Activated T-cell treated with anti-CD3 and anti-CD28 coated beads for 1 hour (primary cell): ENCODE results near the gene BRD3OS.

Experiments used
- DNase-seq: peaks from one replicate; pipeline ENCODE4 v3.0.0-alpha.2; 2020; ENCODE audit warnings: low read depth

The BRD3OS gene

DNA sequence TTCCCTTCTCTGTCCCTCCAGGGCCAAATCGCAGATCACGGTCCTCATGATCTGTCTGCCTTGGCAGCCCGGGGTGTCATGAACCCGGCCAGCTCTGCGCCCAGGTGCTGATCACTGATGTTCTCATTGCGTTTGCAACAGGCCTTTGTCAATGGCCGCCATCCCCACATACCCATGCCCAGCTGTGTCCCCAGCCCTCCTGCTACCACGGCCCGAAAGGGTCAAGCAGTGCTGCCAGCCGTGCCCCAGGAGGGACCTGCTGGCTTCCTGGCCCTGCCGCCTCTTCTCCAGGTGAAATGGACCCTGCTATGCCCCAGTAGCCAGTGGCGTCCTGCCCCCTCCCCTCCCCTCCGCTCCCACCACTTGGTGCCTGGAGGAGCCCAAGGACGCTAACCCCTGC is 20.4 kb upstream of the BRD3OS start:
- DNase-seq, result no peak

DNA sequence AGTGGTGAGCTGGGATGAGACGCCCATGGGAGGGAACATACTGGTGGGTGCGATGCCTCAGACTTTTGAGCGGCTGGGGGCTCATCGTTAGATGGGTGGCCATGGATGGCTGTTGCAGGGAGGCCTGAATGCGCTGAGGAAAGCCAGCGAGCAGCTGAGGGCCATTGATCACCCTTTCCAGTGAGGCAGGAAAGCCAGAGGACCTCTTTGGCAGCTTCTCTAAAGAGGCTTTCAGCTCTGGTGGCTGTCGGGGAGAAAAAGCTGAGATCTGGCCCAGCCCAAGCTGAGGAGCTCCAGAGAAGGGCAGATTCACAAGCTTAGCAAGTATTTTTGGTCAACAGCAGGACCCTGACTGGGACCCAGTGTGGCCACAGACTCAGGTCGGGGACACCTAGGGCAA is 19.9 kb upstream of the BRD3OS start:
- DNase-seq, result no peak

DNA sequence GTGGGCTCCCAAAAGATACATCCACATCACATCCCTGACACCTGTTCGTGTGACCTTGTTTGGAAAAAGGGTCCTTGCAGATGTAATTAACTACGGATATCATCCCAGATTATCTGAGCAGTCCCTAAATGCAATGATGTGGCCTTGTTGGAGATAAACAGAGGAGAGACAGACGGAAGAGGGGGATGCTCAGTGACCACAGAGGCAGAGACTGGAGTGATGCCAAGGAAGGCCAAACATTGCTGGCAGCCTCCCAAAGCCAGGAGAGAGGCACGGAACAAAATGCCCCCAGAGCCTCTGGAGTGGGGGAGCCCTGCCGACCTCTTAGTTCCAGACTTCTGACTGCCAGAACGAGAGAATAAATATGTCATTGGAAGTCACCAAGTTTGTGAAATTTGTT is 18.1 kb upstream of the BRD3OS start:
- DNase-seq, result no peak

DNA sequence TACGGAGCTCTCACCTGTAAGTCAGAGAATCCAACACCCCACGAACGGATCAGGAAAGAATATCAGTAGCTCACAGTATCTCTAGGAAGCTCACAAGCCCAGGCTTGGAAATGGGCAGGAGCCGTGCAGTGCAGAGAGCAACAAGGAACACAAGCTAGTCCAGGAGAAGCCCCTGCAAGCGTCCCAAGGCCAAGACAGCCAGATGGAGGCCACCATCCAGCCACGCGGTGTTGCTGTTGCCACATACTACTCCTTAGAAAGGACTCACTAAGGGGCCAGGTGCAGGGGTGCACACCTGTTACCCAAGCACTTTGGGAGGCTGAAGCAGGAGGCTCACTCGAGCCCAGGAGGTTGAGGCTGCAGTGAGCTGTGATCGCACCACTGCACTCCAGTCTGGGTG is 17.7 kb upstream of the BRD3OS start:
- no peak for DNase-seq

DNA sequence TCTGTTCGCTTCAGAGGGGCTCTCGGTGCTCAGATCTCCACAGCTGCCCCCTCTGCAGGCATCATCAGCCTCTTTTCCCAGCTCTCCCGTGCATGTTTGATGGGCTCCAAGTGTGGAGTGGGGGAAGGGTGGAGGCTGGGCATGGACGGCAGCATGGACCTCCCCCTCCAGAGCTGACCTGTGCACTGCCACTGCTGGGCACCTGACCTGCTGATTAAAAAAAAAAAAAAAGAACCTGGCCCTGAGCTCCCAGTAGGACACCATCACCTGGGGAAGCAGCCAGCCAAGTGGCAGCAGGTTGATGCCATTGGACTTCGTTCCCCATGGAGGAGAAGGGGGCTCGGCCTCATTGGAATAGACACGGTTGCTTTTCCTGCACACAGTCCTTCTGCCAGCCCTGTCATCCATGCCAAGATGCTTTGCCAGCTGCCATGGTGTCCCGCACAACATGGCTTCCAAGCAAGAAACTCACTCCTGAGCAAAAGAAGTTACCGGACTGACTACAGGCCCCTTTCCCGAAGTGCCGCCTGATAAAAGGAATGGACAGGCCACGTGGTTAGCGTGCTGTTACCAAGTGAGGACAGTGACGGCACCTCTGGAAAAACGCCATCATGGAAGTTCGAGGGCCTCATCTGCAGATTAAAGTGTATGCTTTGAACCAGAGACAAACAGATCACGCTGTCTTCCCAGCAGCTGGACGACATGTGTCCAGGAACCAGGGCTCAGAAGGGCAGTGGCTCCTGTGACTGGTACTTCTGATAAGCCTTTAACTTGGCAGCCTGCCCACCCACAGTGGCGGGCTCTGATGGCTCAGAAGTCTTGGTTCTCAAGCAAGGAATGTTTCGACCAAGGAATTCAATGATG is 14.7 kb upstream of the BRD3OS start:
- DNase-seq, result no peak

DNA sequence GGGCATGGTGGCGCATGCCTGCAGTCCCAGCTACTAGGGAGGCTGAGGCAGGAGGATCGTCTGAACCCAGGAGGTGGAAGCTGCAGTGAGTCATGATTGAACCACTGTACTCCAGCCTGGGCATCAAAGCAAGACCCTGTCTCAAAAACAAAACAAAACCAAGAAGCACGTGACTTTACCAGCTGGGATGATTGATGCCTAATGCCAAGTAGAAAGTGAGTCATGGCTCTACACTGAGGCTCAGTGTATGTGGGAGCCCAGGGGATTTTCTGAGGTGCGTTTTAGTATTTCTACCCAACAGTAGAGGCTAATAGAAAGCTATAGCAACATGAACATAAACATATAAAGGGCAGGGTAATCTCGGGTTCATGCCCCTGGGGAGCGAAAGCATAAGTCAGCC is 13.9 kb upstream of the BRD3OS start:
- no peak for DNase-seq

DNA sequence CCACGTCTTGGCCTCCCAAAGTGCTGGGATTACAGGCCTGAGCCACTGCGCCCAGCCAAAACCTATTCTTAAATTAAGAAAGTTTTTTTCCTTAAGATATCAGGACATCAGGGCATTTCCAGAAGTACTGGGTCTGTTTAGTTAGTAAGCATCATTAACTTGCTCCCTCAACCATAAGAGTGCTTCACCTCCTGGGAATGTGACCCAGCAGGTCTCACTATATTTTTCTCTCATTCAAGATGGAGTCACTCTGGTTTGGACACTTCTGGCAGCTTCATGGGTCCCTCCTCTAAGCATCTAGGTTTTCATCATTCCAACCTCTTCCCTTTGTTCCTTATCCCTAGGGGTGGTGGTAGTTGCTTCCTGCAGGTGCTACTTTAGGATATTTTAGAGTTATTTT is 10.3 kb upstream of the BRD3OS start:
- no peak for DNase-seq

DNA sequence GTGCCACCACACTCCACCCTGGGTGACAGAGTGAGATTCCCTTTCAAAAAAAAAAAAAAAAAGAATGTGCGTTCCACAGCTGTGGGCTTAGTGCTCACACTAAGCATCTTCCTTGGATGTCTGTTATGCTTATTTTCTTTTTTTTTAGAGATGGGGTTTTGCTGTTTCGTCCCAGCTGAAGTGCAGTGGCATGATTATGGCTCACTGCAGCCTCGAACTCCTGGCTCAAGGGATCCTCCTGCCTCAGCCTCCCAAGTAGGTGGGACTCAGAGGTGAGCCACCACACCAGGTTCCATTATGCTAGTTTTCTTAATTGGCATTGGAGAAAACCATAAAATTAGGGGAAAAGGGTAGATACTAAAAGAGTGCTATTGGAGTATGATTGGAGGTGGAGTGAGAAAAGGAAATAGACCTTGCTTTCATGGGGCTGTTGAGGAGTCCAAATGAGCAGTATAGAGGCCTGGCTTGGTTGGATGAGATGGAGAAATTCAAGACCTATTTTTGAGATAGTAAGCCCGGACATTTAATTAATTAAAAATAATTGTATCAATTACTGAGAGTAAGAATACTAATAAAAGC is 978 bp upstream of the BRD3OS start:
- DNase-seq, result no peak

DNA sequence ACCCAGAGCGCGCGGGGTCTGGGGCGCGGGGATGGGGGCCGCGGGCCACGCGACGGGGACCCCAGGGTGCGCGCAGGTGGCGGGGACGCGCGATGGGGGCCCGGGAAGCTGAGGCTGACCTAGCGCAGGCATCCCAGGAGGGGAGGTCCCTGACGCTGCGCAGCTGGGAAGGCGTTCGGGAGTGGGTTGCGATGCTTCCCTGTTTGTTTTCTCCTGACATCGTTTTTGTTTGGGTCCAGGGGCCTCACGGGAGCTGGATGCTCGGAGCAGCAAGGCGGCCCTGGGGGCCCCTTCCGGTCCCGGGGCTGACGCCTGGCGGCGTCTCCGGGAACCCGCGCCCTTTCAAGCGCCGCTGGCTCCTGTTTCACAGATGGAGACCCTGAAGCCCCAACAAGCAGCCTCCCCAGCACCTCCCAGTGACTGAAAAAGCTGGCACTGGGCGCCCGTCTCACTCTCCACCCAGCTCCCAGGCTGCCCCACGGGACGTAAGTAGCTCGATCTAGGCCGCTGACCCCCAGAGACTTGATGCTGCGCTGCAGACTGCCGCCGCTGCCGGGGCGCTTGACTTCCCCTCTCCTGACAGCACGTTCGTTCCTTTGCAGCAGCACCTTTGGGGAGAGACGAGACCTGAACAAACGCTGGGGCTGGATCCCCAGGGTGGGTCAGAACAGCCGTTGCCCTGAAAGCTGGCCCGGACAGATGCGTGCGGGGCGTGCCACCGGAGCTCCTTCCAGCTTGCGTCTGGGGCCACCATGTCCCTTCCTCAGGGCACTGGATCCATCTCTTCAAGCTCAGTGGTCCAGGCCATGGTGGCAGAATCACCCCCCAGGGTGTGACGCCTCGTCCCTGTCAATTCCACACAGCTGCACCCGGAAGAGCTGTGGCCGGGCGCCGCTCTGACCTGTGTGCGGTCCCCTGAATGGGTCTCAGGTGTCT is 593 bp downstream of the BRD3OS start:
- peak; percentile 32 for DNase-seq

DNA sequence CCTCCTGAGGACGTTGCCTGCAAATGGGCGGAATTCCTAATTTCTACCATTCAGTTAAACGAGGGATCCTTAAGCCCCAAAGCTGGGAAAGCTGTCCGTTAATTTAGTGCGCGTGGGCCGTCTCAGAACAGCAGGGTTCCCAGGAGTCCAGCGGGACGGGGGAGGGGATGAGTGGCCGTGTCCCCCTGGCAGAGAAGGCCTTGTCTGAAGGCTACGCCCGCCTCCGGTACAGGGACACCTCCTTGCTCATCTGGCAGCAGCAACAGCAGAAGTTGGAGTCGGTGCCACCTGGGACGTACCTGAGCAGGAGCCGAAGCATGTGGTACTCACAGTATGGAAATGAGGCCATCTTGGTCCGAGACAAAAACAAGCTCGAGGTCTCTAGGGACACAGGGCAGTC is 1.3 kb downstream of the BRD3OS start:
- no peak for DNase-seq

DNA sequence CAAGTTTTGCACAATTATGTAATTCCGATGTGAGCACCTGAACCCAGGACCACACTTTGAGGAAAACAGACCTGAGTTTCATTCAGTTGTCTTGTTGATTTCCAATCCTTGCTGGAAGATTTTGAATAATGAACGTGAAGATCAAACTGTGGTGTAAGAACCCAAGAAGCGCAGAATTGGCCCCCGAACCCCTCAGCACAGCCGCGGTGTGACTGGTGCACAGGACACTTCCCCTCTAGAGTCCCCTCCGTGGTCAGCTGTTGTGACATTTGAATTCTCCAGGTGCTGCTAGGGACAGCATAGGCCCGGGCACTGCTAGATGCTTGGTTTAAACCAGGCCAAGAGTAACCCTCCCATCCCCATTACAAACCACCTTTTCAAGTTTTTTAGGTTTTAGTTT is 1.7 kb downstream of the BRD3OS start:
- no peak for DNase-seq

DNA sequence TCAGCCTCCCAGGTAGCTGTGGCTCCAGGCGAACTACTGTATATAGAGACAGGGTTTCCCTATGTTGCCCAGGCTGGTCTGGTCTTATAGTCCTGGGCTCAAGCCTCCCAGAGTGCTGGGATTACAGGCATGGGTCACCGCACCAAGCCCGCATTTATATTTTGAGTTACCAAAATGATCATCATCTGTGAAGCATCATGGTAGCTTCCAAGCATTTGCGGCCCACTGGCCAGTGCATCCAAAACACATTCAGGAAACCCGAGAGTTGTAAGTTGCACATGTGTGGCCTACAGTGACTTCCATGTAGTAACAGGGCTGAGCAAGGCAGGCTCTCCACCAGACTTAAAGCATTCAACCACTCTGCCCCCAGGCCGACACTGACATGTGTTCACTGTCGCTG is 2.3 kb downstream of the BRD3OS start:
- DNase-seq, result no peak

DNA sequence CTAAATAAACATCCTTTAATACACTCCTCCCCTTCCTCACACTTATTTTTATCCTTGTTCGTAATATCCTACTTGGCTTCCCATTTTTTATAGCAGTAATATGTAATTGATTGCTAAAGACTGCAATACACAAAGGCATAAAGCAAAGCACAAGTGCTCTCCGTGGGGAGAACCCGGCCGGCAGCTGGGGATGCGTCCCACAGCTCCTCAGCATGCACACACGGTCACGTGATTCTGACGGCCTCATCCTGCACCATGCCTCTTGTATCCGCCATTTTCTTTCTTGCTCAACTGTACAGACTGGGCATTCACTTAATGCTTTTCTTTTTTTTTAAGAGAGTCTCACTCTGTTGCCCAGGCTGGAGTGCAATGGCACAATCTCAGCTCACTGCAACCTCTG is 2.8 kb downstream of the BRD3OS start:
- no peak for DNase-seq

DNA sequence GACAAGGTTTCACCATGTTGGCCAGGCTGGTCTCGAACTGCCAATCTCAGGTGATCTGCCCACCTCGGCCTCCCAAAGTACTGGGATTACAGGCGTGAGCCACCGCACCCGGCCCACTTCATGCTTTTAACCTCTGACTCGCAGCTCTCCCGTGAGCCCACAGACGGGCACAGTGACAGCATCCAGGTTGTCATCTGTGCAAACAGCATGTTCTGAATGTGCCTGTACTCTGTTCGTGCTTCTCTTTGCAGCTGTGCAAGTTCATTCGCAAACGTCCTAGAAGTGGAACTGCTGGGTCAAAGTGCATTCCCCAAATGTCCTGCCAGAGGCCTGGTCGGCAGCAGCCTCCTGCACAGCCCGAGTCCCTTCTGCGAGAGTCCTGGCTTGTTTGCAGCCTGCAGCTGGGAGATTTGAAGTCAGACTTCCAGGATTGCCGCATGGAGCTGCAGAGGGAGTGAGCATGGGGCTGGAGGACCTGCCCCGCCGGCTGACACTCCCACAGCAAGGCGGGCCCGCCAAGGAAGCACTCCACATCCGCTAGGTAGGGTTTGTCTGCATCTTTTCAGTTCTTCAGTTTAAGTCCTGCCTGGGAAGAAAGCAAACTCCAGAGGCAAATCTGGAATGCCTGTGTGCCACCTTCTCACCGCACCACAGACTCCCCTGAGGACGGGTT is 3.4 kb downstream of the BRD3OS start:
- DNase-seq, result no peak

DNA sequence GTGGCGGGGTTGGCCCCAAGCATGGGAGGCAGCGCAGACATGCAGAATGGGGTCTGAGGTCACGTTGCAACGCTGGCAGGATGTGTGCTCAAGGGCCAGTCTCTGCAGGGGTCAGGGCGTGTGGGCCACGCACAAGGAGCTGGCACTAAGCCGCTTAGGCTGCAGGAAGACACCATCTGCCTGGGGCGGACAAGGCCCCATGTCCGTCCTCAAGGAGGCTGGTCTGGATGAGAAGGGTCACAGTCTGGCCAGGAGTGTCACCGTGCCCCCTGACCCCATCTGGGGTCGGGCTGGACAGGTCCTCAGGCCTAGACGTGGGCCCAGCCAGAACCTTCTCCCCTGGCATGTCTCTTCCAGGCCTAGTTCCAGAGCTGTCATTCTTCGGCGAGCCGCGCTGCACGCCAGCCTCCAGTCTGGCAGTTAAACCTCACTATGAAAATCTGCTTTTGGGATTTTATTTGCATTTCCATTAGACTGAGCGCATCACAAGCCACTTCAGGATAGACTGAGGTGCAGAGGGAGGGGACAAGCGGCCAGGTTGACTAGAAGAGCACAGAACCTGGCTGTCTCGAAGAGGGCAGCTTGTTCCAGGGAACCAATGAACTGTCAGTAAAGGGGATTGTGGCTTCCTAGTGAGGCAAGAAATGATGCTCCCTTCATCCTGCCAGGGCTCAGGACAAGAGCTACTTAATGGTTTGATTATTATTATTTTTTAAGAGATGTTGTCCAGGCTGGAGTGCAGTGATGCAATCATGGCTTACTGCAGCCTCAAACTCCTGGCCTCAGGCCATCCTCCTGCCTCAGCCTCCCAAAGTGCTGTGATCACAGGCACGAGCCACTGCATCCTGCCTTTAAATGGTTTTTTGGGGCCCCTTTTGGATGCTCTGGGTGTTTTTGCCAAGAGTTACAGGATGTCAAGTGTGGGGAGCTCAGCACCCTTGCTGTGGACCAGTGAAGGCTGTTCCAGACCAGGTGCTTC is 4.3 kb downstream of the BRD3OS start:
- DNase-seq, result no peak

DNA sequence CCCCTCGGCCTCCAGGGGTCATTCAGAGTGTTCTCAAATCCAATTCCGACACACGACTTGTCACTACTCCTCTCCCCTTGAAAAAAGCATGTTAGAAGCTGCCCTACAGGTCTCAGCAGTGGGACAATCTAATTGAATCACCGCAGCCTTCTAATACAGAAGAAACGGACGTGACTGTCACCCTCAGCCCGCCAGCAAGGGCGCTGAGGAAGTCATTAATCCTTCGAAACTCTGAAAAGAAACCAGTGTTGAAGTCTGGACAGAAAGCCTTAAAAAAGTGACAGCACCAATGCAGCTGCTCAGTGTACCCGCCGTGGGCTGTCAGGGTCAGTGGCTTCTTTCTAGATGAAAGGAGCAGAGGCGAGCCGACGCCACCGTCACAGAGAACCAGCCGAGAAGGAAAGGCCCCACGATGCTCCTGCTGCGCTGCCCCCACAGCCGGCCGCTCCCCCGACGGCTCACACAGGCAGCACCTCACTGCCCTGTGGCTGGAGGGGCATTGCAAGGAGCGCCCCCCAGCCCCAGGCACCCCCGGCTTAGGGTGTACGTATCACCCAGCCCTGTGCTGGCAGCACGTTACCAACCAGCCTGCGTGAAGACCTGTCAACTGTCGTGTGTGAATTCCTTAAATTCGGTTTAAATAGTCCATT is 5.7 kb downstream of the BRD3OS start:
- DNase-seq, result no peak

DNA sequence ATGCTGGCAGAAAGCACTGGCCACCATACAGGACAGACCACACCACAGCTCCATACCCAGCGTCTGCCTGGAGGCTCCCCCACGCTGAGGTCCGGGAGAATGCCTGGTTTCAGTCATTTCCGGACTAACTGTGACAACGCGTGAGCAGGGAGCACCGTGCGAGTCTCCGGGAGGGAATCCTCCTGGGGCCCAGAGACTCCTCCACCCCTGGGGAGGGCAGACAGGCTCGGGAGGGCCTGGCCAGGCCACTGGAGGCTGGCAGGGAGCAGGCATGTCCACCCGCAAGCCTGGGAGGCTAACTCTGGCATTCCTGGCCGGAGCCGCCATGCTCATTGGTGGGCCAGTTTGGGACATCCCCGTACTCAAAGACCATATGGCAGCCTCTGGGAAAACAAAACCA is 6.5 kb downstream of the BRD3OS start:
- DNase-seq, result no peak

DNA sequence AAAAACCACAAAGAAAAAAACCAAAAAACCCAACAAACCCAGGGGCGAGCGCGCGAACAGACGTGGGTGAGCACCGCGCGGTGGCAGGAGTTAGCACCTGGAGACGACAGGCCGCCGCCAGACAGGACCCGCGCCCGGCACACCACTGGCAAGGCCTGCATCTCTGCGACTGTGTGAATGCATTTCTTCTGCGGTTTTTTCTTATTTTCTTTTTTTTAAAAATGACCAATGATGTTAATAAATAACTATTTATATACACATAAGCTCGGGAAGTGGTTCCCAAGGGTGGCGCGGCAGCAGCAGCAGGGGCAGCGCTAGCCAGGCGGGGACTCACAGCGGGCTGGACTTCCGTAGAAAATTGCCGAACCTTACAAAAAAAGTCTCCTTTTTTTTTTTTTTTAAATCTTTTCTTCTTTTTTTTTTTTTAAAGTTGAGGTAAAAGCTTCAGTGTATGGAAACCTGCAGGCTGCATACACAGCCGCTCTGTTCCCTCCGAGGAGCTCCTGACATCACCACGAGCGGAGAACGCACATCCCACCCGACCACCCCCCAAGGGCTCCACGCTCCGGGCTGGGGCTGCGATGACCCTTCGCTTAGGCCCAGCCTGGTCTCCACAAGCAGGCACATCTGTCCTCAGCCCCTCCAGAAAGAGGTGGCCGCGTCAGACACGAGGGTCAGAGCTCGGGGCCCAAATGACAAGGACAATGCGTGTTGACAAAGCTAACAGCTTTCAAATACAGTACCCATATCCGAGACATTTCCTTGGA is 7.4 kb downstream of the BRD3OS start:
- no peak for DNase-seq

DNA sequence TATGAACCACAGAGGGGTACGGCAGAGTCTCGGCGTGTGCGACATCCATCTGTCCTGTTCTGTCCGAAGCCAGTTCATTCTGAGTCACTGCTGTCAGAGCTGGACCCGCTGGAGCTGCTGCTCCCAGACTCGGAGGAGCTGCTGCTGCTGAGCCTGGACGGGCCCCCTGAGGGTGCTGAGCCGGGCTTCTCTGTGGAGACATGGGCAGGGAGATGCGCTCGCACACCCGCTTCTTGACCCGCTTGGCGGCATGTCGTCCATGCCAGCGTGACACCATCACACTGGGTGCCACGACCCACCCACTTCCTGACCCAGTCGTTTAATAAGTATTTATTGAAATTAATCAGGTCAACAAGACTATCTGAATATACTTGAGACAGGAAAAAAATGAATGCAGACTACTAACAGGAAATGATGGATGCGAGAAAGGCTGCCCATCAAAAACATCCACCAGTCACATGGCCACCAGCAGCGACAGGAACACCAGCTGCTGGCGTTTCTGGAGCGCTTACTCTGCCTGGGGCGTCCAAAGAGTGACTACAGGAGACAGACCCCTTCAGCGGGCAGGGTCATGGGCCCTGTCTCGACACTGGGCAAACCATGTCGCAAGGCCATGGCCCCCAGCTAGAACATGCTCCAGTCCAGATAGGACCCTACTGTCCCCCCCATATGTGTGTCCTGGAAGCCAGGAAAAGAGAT is 8.4 kb downstream of the BRD3OS start:
- no peak for DNase-seq
